GM18499 (cell line): ENCODE results near the gene NRF1.
"Not testable (repeated sequence)": the region's sequence is repeated elsewhere in the genome, so short reads cannot be mapped to it uniquely, and the experiment has no call there.

Source experiments
- ATAC-seq: cut with Tn5 transposase; IDR thresholded peaks from one replicate; pipeline ENCODE4 v1.9.1; 2021; ENCODE audit warnings: moderate number of reproducible peaks; ENCODE audit not compliant: insufficient read depth, unreplicated experiment

Gene NRF1

GRCh38 chr7:129611246-129612111, at the start of gene NRF1:
NRF1 (plus strand) TSS chr7:129611720; CDS start chr7:129657352, 45,632 bp downstream.
- ATAC-seq = peak; percentile 30

- not testable (repeated sequence) for ATAC-seq
These were observed 45.2 kb upstream of the NRF1 start for GRCh38 chr7:129566323-129566722.

DNA sequence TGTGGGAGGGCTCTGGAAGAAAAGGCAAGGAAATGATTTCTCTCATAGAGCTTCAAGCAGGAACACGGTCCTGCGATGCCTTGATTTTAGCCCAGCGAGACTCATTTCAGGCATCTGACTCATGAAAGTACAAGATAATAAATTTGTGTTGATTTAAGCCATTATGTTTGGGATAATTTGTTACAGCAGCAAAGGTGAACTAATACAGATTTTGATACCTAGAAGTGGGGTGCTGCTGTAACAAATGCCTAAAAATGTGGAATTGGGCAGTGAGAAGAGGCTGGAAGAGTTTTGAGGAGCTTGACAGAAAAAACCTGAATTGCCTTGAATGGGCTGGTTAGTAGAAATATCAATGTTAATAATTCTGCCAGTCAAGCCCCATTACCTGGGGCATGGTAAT, 44.1 kb upstream of the NRF1 start:
- ATAC-seq = no peak

DNA sequence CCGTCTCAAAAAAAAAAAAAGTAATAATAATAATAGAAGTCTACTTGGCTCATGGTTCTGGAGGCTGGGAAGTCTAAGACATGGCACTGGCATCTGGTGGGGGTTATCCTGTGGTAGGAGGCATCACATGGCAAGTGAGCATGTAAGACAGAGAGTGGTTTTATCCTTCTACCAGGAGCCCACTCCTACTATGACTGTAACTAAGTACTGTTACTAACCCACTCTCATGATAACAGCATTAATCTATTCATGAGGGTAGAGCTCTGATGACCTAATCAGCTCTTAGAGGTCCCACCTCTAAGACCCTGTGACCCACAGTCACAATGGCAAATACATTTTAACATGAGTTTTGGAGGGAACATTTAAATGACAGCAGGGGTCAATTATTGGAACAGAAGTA, 43.3 kb upstream of the NRF1 start:
- ATAC-seq = no peak

- ATAC-seq = no peak
These were observed 42.2 kb upstream of the NRF1 start for GRCh38 chr7:129569326-129569725.

DNA sequence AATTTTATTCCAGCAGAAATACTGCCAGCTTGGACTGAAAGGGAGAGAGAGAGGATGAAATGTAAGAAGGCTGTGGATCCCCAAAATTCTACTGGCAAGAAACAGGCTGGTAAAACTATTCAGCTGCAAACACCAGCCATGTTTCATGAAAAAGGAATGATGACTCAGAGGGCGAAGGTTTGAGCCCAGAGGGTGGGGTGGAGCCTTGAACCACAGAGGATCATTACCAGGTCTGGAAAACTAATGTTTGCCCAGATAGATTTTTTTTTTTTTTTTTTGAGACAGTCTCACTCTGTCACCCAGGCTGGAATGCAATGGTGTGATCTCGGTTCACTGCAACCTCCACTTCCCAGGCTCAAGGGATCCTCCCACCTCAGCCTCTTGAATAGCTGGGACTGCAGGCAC, 41.7 kb upstream of the NRF1 start:
- no peak for ATAC-seq

DNA sequence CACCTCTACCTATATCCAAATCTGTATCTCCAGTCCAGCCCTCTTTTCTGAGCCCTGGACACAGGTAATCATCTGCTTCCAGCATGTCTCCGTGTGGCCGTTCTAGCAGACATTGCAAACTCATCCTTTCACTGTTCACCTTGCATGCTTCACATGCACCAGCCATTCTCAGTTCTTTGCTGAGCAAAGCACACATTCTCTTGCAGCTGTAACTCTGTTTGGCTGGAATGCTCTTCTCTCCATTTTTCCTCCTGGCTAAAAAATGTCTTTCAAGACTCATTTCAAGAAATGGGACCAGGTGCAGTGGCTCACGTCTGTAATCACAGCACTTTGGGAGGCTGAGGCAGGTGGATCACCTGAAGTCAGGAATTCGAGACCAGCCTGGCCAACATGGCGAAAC, 40.3 kb upstream of the NRF1 start:
- ATAC-seq = no peak

- ATAC-seq = no peak
These were observed 39.3 kb upstream of the NRF1 start for GRCh38 chr7:129572205-129572604.

GRCh38 chr7:129574487-129574886, 37.0 kb upstream of the NRF1 start:
- ATAC-seq = no peak

- no peak for ATAC-seq
These were observed 35.8 kb upstream of the NRF1 start for GRCh38 chr7:129575699-129576098.

- no peak for ATAC-seq
These were observed 35.4 kb upstream of the NRF1 start for GRCh38 chr7:129576138-129576537.

- ATAC-seq = no peak
These were observed 32.7 kb upstream of the NRF1 start for GRCh38 chr7:129578829-129579228.

GRCh38 chr7:129586179-129586578, 25.3 kb upstream of the NRF1 start:
- ATAC-seq = not testable (repeated sequence)

DNA sequence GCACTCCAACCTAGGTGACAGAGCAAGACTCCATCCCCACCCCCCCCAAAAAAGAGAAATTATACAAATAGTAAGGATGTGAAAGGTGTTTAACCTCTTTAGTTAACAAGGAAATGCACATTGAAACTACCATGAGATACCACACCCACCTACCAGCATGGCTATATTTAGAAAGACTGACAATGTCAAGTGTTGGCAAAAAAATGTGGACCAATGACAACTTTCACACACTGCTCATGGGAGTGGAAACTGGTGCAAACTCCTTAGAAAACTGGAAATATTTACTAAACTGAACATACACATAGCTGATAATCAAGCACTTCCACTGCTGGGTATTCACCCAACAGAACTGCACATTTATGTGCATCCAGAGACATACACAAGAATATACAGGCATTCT, 23.3 kb upstream of the NRF1 start:
- ATAC-seq = no peak

GRCh38 chr7:129591868-129592267, 19.7 kb upstream of the NRF1 start:
- ATAC-seq = no peak

- not testable (repeated sequence) for ATAC-seq
These were observed 15.1 kb upstream of the NRF1 start for GRCh38 chr7:129596386-129596785.

GRCh38 chr7:129597672-129598071, 13.8 kb upstream of the NRF1 start:
- ATAC-seq = no peak

- ATAC-seq = no peak
These were observed 12.3 kb upstream of the NRF1 start for GRCh38 chr7:129599174-129599573.

DNA sequence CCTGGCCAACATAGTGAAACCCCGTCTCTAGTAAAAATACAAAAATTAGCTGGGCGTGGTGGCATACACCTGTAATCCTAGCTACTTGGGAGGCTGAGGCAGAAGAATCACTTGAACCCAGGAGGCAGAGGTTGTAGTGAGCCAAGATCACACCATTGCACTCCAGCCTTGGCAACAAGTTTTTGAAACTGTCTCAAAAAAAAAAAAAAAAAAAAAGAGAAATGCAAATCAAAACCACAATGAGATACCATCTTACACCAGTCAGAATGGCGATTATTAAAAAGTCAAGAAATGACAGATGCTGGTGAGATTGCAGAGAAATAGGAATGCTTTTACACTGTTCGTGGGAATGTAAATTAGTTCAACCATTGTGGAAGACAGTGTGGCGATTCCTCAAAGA, 7.9 kb upstream of the NRF1 start:
- not testable (repeated sequence) for ATAC-seq

DNA sequence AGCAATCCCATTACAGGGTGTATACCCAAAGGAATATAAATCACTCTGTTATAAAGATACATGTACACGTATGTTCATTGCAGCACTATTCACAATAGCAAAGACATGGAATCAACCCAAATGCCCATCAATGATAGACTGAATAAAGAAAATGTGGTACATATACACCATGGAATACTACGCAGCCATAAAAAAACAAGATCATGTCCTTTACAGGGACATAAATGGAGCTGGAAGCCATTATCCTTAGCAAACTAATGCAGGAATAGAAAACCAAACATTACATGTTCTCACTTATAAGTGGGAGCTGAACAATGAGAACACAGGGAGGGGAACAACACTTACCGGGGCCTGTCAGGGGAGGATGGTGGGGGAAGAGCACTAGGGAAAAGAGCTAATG, 7.5 kb upstream of the NRF1 start:
- not testable (repeated sequence) for ATAC-seq

GRCh38 chr7:129604713-129605437, 6.6 kb upstream of the NRF1 start:
- no peak for ATAC-seq
